HCT116 (cell line): ENCODE measurements around the gene SSTR5. TPM values are rescaled to one million over a fixed set of nuclear protein-coding genes. Genes with fewer than 3 reads are reported as not detected.

Experiments used
- ATAC-seq: fragments of 200-7000 bp; cut with Tn5 transposase; 2 replicates; pipeline ENCODE4 v1.9.1; 2020; ENCODE audit warnings: mild to moderate bottlenecking, moderate library complexity
- BruUV-seq: library from RNA; stranded (reverse); fragments of 400-500 nt; replicated peaks from 2 replicates; lab custom pipeline; 2021; lab: Mats Ljungman, UMichigan
- CTCF ChIA-PET: fragments of 300-600 bp; sonication (Branson Sonifier 250); formaldehyde crosslinking; loops from one replicate; lab custom pipeline; 2021; ENCODE audit warnings: antibody characterized with exemption; lab: Charles Lee
- POLR2A ChIA-PET: fragments of 300-600, 350-600 bp; sonication (Branson Sonifier 250); formaldehyde crosslinking; loops from one replicate; lab custom pipeline; 2021; ENCODE audit warnings: antibody characterized with exemption; lab: Charles Lee
- RAD21 ChIA-PET, 2 experiments: fragments of 300-600 bp; sonication (Branson Sonifier 250); formaldehyde crosslinking; loops; one replicate each; lab custom pipeline; 2023; ENCODE audit warnings: low total read pairs in 2 of 2; ENCODE audit not compliant: uncharacterized antibody in 2 of 2, unreplicated experiment in 2 of 2, low non-redundant PET in 1 of 2; lab: Charles Lee
- DNase-seq: peaks from one replicate; pipeline ENCODE4 v3.0.0-alpha.2; 2010; ENCODE audit warnings: low read depth, low spot score
- H2AFZ ChIP-seq: fragments of 200-600 bp; shearing (Covaris generic), sonication (generic); 2 replicates; pipeline ENCODE4 v1.6.1; 2017; ENCODE audit warnings: low read depth, mixed run types, mixed read lengths, antibody characterized with exemption, low read length; ENCODE audit not compliant: poor library complexity, severe bottlenecking
- H3K27ac ChIP-seq: 2 replicates; pipeline ENCODE4 v1.5.1; 2012; ENCODE audit warnings: low read depth, low read length
- H3K27me3 ChIP-seq: fragments of 200-600 bp; sonication (generic); 2 replicates; pipeline ENCODE4 v1.6.1; 2016; ENCODE audit warnings: mixed run types, low read length, mixed read lengths; ENCODE audit not compliant: insufficient read depth
- H3K36me3 ChIP-seq, 2 experiments: fragments of 200-500 bp in 1 of 2; fragments of 200-600 bp in 1 of 2; sonication (Bioruptor generic) in 1 of 2; sonication (generic) in 1 of 2; 2 replicates each; pipeline versions ENCODE4 v1.5.1 to v1.6.1; 2014 to 2016; ENCODE audit warnings: low read length in 2 of 2, inconsistent platforms in 1 of 2, mixed read lengths in 1 of 2, mixed run types in 1 of 2; ENCODE audit not compliant: insufficient read depth in 2 of 2, control insufficient read depth in 1 of 2
- H3K4me1 ChIP-seq, 2 experiments: fragments of 200-600 bp in 1 of 2; sonication (generic) in 1 of 2; 2 replicates each; pipeline versions ENCODE4 v1.5.1 to v1.6.1; 2012 to 2017; ENCODE audit warnings: low read length in 2 of 2, inconsistent platforms in 1 of 2, mild to moderate bottlenecking in 1 of 2, mixed read lengths in 1 of 2, mixed run types in 1 of 2, moderate library complexity in 1 of 2; ENCODE audit not compliant: insufficient read depth in 2 of 2, control insufficient read depth in 1 of 2
- H3K4me2 ChIP-seq: fragments of 200-600 bp; sonication (generic); 2 replicates; pipeline ENCODE4 v1.6.1; 2017; ENCODE audit warnings: mixed run types, low read length, mixed read lengths
- H3K4me3 ChIP-seq, 2 experiments: fragments of 200-600 bp in 1 of 2; sonication (generic) in 1 of 2; replicated peaks in 1 of 2; 2 replicates each; pipeline ENCODE4 v1.5.1; 2011 to 2016; ENCODE audit warnings: low read length in 2 of 2, control low read depth in 1 of 2, low read depth in 1 of 2, mild to moderate bottlenecking in 1 of 2, mixed read lengths in 1 of 2, mixed run types in 1 of 2
- H3K79me2 ChIP-seq: fragments of 200-600 bp; sonication (generic); 2 replicates; pipeline ENCODE4 v1.6.1; 2017; ENCODE audit warnings: mild to moderate bottlenecking, mixed run types, low read length, moderate library complexity, mixed read lengths; ENCODE audit not compliant: insufficient read depth
- H3K9ac ChIP-seq: fragments of 200-600 bp; sonication (generic); 2 replicates; pipeline ENCODE4 v1.6.1; 2016; ENCODE audit warnings: low read length, mixed read lengths
- H3K9me2 ChIP-seq: fragments of 200-600 bp; sonication (generic), shearing (Covaris generic); 2 replicates; pipeline ENCODE4 v1.6.1; 2017; ENCODE audit warnings: mixed run types, mild to moderate bottlenecking, moderate library complexity; ENCODE audit not compliant: insufficient read depth
- H3K9me3 ChIP-seq, 2 experiments: fragments of 200-500 bp in 1 of 2; fragments of 200-600 bp in 1 of 2; sonication (Bioruptor generic) in 1 of 2; sonication (generic) in 1 of 2; 2 replicates each; pipeline ENCODE4 v1.6.1; 2014 to 2017; ENCODE audit warnings: low read length in 2 of 2, mixed read lengths in 2 of 2, inconsistent platforms in 1 of 2, low read depth in 1 of 2, mild to moderate bottlenecking in 1 of 2, mixed run types in 1 of 2, moderate library complexity in 1 of 2; ENCODE audit not compliant: control insufficient read depth in 1 of 2, insufficient read depth in 1 of 2
- H4K20me1 ChIP-seq: fragments of 200-600 bp; sonication (generic), shearing (Covaris generic); 2 replicates; pipeline ENCODE4 v1.6.1; 2017; ENCODE audit warnings: mixed run types, mild to moderate bottlenecking, moderate library complexity; ENCODE audit not compliant: insufficient read depth
- ATF3 ChIP-seq: IDR thresholded peaks from 2 replicates; pipeline ENCODE4 v1.6.1; 2012
- CBX3 ChIP-seq: IDR thresholded peaks from 2 replicates; pipeline ENCODE4 v1.6.1; 2012; ENCODE audit warnings: low read depth
- CEBPB ChIP-seq: IDR thresholded peaks from 2 replicates; pipeline ENCODE4 v1.6.1; 2012; ENCODE audit warnings: low read depth
- EZH2 ChIP-seq: fragments of 200-600 bp; sonication (generic); IDR thresholded peaks from 2 replicates; pipeline ENCODE4 v1.6.1; 2017; ENCODE audit warnings: antibody characterized with exemption, mixed run types
- EZH2phosphoT487 ChIP-seq: fragments of 200-600 bp; IDR thresholded peaks from 2 replicates; pipeline ENCODE4 v1.6.1; 2018; ENCODE audit warnings: antibody characterized with exemption, borderline replicate concordance
- FOSL1 ChIP-seq: IDR thresholded peaks from 2 replicates; pipeline ENCODE4 v1.6.1; 2012; ENCODE audit warnings: low read depth
- JUND ChIP-seq: IDR thresholded peaks from 2 replicates; pipeline ENCODE4 v1.6.1; 2012
- POLR2A ChIP-seq: IDR thresholded peaks from 2 replicates; pipeline ENCODE4 v1.7.0; 2011; ENCODE audit warnings: borderline replicate concordance; ENCODE audit not compliant: insufficient read depth, insufficient read length; ENCODE audit errors: extremely low read depth
- POLR2AphosphoS5 ChIP-seq: IDR thresholded peaks from 2 replicates; pipeline ENCODE4 v1.6.1; 2011; ENCODE audit warnings: mild to moderate bottlenecking, low read depth, low read length, moderate library complexity
- RAD21 ChIP-seq: IDR thresholded peaks from 2 replicates; pipeline ENCODE4 v1.6.1; 2012; ENCODE audit warnings: low read depth, mild to moderate bottlenecking
- REST ChIP-seq: IDR thresholded peaks from 2 replicates; pipeline ENCODE4 v1.6.1; 2012; ENCODE audit warnings: low read depth
- SIN3A ChIP-seq: IDR thresholded peaks from 2 replicates; pipeline ENCODE4 v1.6.1; 2012; ENCODE audit warnings: low read depth
- SP1 ChIP-seq: IDR thresholded peaks from 2 replicates; pipeline ENCODE4 v1.6.1; 2012; ENCODE audit warnings: low read depth
- SRF ChIP-seq: IDR thresholded peaks from 2 replicates; pipeline ENCODE4 v1.6.1; 2012; ENCODE audit warnings: low read depth
- TCF7L2 ChIP-seq: IDR thresholded peaks from 2 replicates; pipeline ENCODE4 v1.7.0; 2011; ENCODE audit warnings: borderline replicate concordance, inconsistent platforms; ENCODE audit not compliant: insufficient read depth, insufficient read length; ENCODE audit errors: extremely low read depth
- YY1 ChIP-seq: IDR thresholded peaks from 2 replicates; pipeline ENCODE4 v1.6.1; 2011; ENCODE audit warnings: low read length, low read depth, moderate library complexity, mild to moderate bottlenecking; ENCODE audit not compliant: insufficient replicate concordance; ENCODE audit errors: extremely low read depth
- ZFX ChIP-seq: fragments of 450-650 bp; IDR thresholded peaks from 2 replicates; pipeline ENCODE4 v1.6.1; 2017
- ZNF274 ChIP-seq: fragments of 200-500 bp; sonication (Bioruptor generic); IDR thresholded peaks from 2 replicates; pipeline ENCODE4 v1.6.1; 2014; ENCODE audit warnings: mild to moderate bottlenecking, low read depth, low read length, inconsistent platforms
- intact Hi-C: fragments of 100-400 bp; cut with micrococcal nuclease; formaldehyde crosslinking; loops from 2 replicates; pipeline ENCODE4 v1.10.0; 2022
- total RNA-seq: library from RNA; stranded (reverse); gene quantifications from one replicate; pipeline ENCODE4 v1.2.1, GENCODE V29; 2021; ENCODE audit not compliant: unreplicated experiment

The SSTR5 gene
- total RNA-seq, 1 experiment from 2014 or later, result 7.2 TPM

- intact Hi-C loops, result no loop called here
- Histone ChIP-seq H3K9ac (no peak overlapping the region), H3K27me3 (no peaks in the 10 kb centered on the region), H2AFZ (no peak overlapping the region), H3K79me2 (no peaks in the 10 kb centered on the region), H3K9me2 (no peaks in the 10 kb centered on the region), H3K36me3 (no peaks in the 10 kb centered on the region), H4K20me1 (no peaks in the 10 kb centered on the region), H3K4me1 (peaks cover 14 to 19% of the 10 kb centered on the region in 2 experiments; a peak in 3 of 4 replicates), H3K4me2 (no peak overlapping the region), H3K9me3 (no peaks in the 10 kb centered on the region), H3K27ac (no peak overlapping the region), H3K4me3 (no peak overlapping the region)
- CTCF ChIA-PET, result interaction anchor here (1.9 kb wide), 1 partner anchor 13 kb away, joined by 8 read pairs; no protein-coding TSS in a partner anchor
- DNase-seq, result no peak
- no TSS peak for BruUV-seq
- RAD21 ChIA-PET, result no interaction called here
- TF ChIP-seq TCF7L2 (no peak), ZFX (no peak)
- ATAC-seq, result no peak
- POLR2A ChIA-PET, result no interaction called here
Observed at GRCh38 chr16:1070084-1070863, 2.3 kb upstream of the SSTR5 start.

GRCh38 chr16:1070864-1071408 is 1.6 kb upstream of the SSTR5 start:
- Histone ChIP-seq H3K27me3 (no peaks in the 10 kb centered on the region), H3K79me2 (no peaks in the 10 kb centered on the region), H3K4me2 (no peak overlapping the region), H3K4me3 (no peak overlapping the region), H3K9me2 (no peaks in the 10 kb centered on the region), H3K36me3 (no peaks in the 10 kb centered on the region), H3K4me1 (peaks cover 14 to 19% of the 10 kb centered on the region in 2 experiments; a peak in 3 of 4 replicates), H4K20me1 (no peaks in the 10 kb centered on the region), H3K9ac (no peak overlapping the region), H3K9me3 (no peaks in the 10 kb centered on the region), H2AFZ (no peak overlapping the region), H3K27ac (no peak overlapping the region)
- ChIA-PET POLR2A (no interaction called here), RAD21 (no interaction called here), CTCF (interaction anchor here (1.9 kb wide), 1 partner anchor 14 kb away, joined by 8 read pairs; no protein-coding TSS in a partner anchor)
- ATAC-seq (no peak), DNase-seq (no peak)
- intact Hi-C loops, result no loop called here
- no TSS peak for BruUV-seq
- TF ChIP-seq CBX3, result no peak
- TF ChIP-seq POLR2A, result no peak
- TF ChIP-seq SP1, result no peak
- TF ChIP-seq EZH2, result no peak
- no peak for TF ChIP-seq SIN3A
- TF ChIP-seq CEBPB, result no peak
- no peak for TF ChIP-seq EZH2phosphoT487
- no peak for TF ChIP-seq REST
- TF ChIP-seq JUND, result no peak
- TF ChIP-seq YY1, result no peak
- TF ChIP-seq RAD21, result no peak
- TF ChIP-seq POLR2AphosphoS5, result no peak
- TF ChIP-seq ATF3, result no peak
- no peak for TF ChIP-seq FOSL1
- no peak for TF ChIP-seq ZNF274
- TF ChIP-seq SRF, result no peak
- no peak for TF ChIP-seq ZFX
